Activated naive CD8-positive, alpha-beta T cell (primary cell): ENCODE results near the gene CEP43.

Experiments used
- H3K27ac Mint-ChIP-seq: one replicate; pipeline ENCODE4 v1.8.0; 2021; ENCODE audit warnings: mixed read lengths
- H3K27me3 Mint-ChIP-seq: one replicate; pipeline ENCODE4 v1.8.0; 2021; ENCODE audit warnings: mixed read lengths
- H3K36me3 Mint-ChIP-seq: one replicate; pipeline ENCODE4 v1.8.0; 2021; ENCODE audit warnings: mixed read lengths
- H3K4me1 Mint-ChIP-seq: one replicate; pipeline ENCODE4 v1.8.0; 2021; ENCODE audit warnings: low read depth, mixed read lengths
- H3K4me3 Mint-ChIP-seq: one replicate; pipeline ENCODE4 v1.8.0; 2021; ENCODE audit warnings: mild to moderate bottlenecking, mixed read lengths
- H3K9me3 Mint-ChIP-seq: one replicate; pipeline ENCODE4 v1.8.0; 2021; ENCODE audit warnings: low read depth, mixed read lengths

Gene CEP43

GRCh38 chr6:167020206-167020605 lies 21.0 kb downstream of the CEP43 start:
- Mint-ChIP-seq H3K9me3 (no peaks in the 10 kb centered on the region), H3K4me1 (no peaks in the 10 kb centered on the region), H3K27me3 (no peaks in the 10 kb centered on the region), H3K27ac (no peak overlapping the region), H3K4me3 (no peak overlapping the region), H3K36me3 (peaks cover 8% of the 10 kb centered on the region)

GRCh38 chr6:167027308-167027707 lies 28.1 kb downstream of the CEP43 start:
- H3K27me3 Mint-ChIP-seq = no peaks in the 10 kb centered on the region
- no peak overlapping the region for H3K27ac Mint-ChIP-seq
- peaks cover 13% of the 10 kb centered on the region for H3K36me3 Mint-ChIP-seq
- no peaks in the 10 kb centered on the region for H3K9me3 Mint-ChIP-seq
- no peak overlapping the region for H3K4me3 Mint-ChIP-seq
- peaks cover 1% of the 10 kb centered on the region for H3K4me1 Mint-ChIP-seq

DNA sequence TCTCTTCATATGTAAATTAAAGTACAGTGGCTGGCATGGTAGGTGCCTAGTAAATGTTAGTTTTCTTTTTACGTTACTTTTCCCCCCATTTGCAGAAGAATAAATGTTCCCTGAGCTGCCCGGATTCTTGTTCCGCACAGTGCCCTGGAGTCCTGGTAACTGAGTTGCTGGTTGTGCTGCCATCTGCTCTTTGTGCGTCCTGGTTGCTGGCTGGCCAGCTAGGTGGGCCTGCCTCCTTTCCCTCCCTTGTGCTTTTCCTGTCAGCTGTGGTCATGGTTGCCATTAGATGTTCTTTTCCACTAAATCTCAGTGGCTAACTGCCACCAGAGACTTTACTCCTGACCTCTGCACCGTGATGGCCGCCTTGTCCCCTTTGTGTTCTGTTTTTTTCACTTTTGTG lies 28.6 kb downstream of the CEP43 start:
- Mint-ChIP-seq H3K27me3 (no peaks in the 10 kb centered on the region), H3K4me3 (no peak overlapping the region), H3K27ac (no peak overlapping the region), H3K4me1 (peaks cover 1% of the 10 kb centered on the region), H3K9me3 (no peaks in the 10 kb centered on the region), H3K36me3 (peaks cover 13% of the 10 kb centered on the region)

GRCh38 chr6:167030222-167031072 lies 31.2 kb downstream of the CEP43 start:
- H3K27ac Mint-ChIP-seq = no peak overlapping the region
- no peaks in the 10 kb centered on the region for H3K27me3 Mint-ChIP-seq
- peaks cover 1% of the 10 kb centered on the region for H3K4me1 Mint-ChIP-seq
- H3K4me3 Mint-ChIP-seq = no peak overlapping the region
- H3K9me3 Mint-ChIP-seq = no peaks in the 10 kb centered on the region
- H3K36me3 Mint-ChIP-seq = peaks cover 16% of the 10 kb centered on the region

- H3K4me1 Mint-ChIP-seq = peaks cover 1% of the 10 kb centered on the region
- H3K27ac Mint-ChIP-seq = no peak overlapping the region
- no peaks in the 10 kb centered on the region for H3K9me3 Mint-ChIP-seq
- H3K27me3 Mint-ChIP-seq = no peaks in the 10 kb centered on the region
- no peak overlapping the region for H3K4me3 Mint-ChIP-seq
- peaks cover 13% of the 10 kb centered on the region for H3K36me3 Mint-ChIP-seq
These were observed 32.0 kb downstream of the CEP43 start for GRCh38 chr6:167031082-167031709.

GRCh38 chr6:167034056-167034455 lies 34.9 kb downstream of the CEP43 start:
- Mint-ChIP-seq H3K4me1 (peaks cover 1% of the 10 kb centered on the region), H3K9me3 (no peaks in the 10 kb centered on the region), H3K4me3 (no peak overlapping the region), H3K36me3 (peaks cover 8% of the 10 kb centered on the region), H3K27ac (no peak overlapping the region), H3K27me3 (no peaks in the 10 kb centered on the region)

DNA sequence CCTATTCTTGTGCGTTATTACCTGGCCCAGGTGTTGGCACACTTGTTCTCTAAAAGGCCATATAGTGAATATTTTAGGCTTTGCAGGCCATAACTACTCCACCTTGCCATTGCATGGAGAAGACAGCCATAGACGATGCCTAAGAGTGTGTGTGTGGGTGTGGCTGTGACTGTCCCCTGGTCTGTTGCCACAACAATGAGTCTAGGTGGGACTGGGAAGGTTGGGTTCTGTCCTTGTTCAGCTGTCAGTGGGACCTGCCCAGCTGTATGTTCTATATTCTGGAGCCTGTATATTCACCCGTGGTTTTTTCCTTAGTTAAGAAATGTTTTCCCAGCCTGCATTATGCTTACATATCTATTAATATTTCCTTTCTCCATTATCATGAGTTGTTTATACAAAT lies 38.6 kb downstream of the CEP43 start:
- Mint-ChIP-seq H3K4me3 (no peak overlapping the region), H3K27ac (no peak overlapping the region), H3K36me3 (peaks cover 11% of the 10 kb centered on the region), H3K27me3 (no peaks in the 10 kb centered on the region), H3K4me1 (peaks cover 12% of the 10 kb centered on the region), H3K9me3 (no peaks in the 10 kb centered on the region)

DNA sequence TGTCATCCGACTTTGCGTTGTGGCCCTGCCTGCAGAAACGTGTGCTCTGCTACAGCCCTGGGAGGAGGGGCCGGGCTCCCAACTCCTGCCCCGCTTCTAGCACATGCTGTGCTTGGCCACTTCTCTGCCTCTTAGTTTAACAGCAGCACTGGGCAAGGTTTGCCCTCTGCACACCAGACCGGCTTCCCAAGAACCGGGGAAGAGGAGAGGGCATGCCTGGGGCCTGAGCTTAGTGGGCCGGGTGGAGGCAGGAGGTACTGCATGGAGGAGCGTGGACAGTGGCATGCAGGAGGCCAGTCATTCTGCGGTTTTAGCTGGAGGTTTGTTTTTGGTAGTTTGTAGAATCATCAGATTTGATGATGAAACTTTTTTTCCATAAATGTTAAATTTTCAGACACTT lies 45.5 kb downstream of the CEP43 start:
- Mint-ChIP-seq H3K27me3 (no peaks in the 10 kb centered on the region), H3K4me3 (no peak overlapping the region), H3K36me3 (peaks cover 8% of the 10 kb centered on the region), H3K4me1 (peaks cover 34% of the 10 kb centered on the region), H3K27ac (no peak overlapping the region), H3K9me3 (no peaks in the 10 kb centered on the region)

- Mint-ChIP-seq H3K4me3 (no peak overlapping the region), H3K4me1 (peaks cover 33% of the 10 kb centered on the region), H3K9me3 (no peaks in the 10 kb centered on the region), H3K27me3 (no peaks in the 10 kb centered on the region), H3K27ac (no peak overlapping the region), H3K36me3 (peaks cover 5% of the 10 kb centered on the region)
These were observed 46.8 kb downstream of the CEP43 start for GRCh38 chr6:167045828-167046580.

- H3K4me1 Mint-ChIP-seq = peaks cover 26% of the 10 kb centered on the region
- H3K4me3 Mint-ChIP-seq = peak overlapping the region; percentile 55
- H3K27ac Mint-ChIP-seq = peak overlapping the region; percentile 13
- H3K36me3 Mint-ChIP-seq = peaks cover 5% of the 10 kb centered on the region
- H3K9me3 Mint-ChIP-seq = no peaks in the 10 kb centered on the region
- no peaks in the 10 kb centered on the region for H3K27me3 Mint-ChIP-seq
These were observed 47.8 kb downstream of the CEP43 start for GRCh38 chr6:167046861-167047495.

- no peaks in the 10 kb centered on the region for H3K27me3 Mint-ChIP-seq
- peaks cover 23% of the 10 kb centered on the region for H3K4me1 Mint-ChIP-seq
- H3K4me3 Mint-ChIP-seq = peak overlapping the region; percentile 55
- H3K27ac Mint-ChIP-seq = peak overlapping the region; percentile 13
- no peaks in the 10 kb centered on the region for H3K9me3 Mint-ChIP-seq
- peaks cover 5% of the 10 kb centered on the region for H3K36me3 Mint-ChIP-seq
These were observed 48.4 kb downstream of the CEP43 start for GRCh38 chr6:167047554-167047953.
